GM18511 (cell line): Measurements from ENCODE around the gene AHDC1.
"Not testable (repeated sequence)": the region's sequence is repeated elsewhere in the genome, so short reads cannot be mapped to it uniquely, and the experiment has no call there.

Experiments used
- ATAC-seq: cut with Tn5 transposase; IDR thresholded peaks from one replicate; pipeline ENCODE4 v1.9.1; 2021; ENCODE audit warnings: mild to moderate bottlenecking, moderate library complexity; ENCODE audit not compliant: unreplicated experiment

The AHDC1 gene, protein sequence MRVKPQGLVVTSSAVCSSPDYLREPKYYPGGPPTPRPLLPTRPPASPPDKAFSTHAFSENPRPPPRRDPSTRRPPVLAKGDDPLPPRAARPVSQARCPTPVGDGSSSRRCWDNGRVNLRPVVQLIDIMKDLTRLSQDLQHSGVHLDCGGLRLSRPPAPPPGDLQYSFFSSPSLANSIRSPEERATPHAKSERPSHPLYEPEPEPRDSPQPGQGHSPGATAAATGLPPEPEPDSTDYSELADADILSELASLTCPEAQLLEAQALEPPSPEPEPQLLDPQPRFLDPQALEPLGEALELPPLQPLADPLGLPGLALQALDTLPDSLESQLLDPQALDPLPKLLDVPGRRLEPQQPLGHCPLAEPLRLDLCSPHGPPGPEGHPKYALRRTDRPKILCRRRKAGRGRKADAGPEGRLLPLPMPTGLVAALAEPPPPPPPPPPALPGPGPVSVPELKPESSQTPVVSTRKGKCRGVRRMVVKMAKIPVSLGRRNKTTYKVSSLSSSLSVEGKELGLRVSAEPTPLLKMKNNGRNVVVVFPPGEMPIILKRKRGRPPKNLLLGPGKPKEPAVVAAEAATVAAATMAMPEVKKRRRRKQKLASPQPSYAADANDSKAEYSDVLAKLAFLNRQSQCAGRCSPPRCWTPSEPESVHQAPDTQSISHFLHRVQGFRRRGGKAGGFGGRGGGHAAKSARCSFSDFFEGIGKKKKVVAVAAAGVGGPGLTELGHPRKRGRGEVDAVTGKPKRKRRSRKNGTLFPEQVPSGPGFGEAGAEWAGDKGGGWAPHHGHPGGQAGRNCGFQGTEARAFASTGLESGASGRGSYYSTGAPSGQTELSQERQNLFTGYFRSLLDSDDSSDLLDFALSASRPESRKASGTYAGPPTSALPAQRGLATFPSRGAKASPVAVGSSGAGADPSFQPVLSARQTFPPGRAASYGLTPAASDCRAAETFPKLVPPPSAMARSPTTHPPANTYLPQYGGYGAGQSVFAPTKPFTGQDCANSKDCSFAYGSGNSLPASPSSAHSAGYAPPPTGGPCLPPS (N-terminal part only)

DNA sequence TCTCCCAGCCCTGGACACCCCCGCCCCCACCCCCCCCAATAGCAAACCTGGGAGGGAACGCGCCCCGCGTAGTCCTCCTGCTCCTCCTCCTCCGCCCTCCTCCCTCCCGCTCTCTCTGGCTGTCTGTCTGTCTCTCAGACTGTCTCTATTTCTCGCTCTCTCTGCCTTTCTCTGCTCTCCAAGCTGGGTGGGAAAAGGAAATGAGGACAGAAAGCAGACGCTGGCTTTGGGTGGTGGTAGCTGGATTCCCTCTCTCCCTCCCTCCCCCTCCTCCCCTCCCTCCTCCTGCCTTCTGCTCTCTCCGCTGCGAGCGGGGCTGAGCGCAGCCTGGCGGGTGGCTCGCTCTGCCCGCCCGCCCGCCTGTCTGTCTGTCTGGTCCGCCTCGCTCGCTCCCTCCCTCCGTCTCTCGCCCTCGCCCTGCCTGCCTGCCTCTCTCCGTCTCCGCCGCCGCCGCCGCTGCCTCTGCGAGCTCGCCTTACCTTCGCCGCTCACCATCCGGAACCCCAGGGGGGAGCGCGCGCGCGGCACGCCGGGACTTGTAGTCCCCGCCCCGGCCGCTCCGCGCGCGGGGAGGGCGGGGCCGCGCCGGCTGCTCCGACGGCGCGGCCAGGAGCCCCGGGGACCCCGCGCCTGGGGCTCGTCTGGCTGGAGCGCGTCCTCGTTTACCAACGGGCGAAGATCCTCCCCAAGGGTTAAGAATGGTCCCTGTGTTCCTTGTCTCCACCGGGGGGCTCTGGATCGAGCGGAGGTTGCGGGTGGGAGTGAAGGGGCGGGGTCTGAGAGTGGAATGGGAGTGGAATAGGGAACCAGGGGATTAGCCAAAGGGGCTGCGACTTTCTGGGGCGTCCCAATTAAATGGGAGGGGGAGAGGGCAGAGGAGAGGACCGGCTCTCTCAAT, at the start of gene AHDC1:
Gene AHDC1 (minus strand): TSS at position 464 of the 898 bp plus-strand sequence. CDS start 52,029 bp downstream, outside the sequence.
- no peak for ATAC-seq

DNA sequence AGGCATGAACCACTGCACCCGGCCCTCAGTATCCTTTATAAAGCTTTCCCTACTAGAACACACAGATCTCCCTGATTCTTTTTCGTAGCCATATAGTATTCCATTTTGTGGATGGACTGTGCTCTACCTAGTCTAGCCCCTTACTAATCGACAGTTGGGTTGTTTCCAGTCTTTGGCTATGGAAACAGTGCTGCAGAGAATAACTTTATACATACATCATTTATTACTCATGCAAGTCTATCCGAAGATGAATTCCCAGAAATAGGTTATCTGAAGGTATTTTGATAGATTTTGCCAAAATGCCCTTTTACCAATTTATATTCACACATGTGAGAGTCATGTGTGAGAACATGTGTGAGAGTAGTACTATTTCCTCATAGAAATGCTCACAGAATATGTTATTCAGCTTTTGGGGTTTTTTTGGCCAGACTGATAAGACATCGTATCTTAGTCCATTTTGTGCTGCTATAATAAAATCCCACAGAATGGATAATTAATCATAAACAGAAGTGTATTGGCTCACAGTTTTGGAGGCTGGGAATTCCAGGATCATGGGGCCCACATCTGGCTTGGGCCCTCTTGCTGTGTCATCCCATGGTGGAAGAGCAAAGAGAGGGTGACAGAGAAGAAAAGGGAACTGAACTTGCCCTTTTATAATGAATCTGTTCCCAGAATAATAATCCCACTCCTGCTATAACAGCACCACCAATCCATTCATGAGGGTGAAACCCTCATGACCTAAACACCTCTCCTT, 48.3 kb upstream of the AHDC1 start:
- ATAC-seq = no peak

DNA sequence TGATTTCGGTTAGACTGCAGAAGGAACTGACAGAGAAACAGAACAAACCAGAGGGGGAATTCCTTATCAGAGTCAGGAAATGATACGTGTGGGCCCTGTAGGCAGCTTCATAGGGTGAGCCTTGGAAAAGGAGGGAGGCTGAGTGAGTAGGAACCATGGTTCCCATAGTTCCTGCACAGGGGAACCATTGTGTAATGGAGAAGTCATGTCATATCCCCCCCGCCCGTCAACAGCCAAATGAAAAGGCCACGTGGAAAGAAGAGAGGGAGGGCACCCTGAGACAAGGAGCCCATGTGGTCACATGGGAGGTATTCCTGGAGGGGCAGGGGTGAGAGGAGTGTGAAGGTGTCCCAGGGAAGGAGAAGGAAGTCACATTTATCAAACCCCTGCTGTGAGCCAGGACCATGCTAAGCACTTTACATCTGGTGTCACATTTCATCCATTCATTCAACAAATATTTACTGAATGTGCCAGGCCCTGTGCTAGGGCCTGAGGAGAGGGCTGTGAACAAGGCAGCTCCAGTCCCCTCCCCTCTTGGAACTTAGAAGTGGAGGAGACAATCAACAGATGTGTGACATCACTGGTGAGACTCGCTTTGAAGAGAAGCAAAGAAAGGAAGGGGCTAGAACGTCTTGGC, 46.7 kb upstream of the AHDC1 start:
- no peak for ATAC-seq

DNA sequence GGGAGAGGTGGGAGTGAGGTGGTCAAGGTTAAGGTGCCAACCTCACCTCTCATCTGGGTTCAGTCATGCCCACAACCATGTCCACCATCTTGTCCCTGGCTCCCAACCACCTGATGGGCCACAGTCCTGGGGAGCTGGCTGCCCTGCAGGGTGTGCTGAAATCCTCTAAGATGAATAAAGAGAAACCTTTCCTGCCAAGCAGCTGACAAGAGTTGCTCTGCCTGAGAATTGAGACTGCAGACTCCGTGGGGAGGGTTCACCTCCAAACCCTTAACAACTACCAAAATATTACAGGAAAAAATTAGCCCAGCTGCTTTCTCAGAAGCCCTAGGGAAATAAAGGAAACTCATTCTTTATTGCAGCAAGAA, 46.2 kb upstream of the AHDC1 start:
- ATAC-seq = no peak

DNA sequence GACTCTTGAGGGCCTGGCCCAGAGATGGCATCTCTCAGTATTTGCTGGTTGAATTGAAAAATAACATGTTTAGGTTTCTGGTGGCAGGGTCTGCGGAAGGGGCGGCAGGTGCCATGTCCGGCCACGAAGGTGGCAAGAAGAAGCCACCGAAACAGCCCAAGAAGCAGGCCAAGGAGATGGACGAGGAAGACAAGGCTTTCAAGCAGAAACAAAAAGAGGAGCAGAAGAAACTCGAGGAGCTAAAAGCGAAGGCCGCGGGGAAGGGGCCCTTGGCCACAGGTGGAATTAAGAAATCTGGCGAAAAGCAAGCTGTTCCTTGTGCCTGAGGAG, 45.3 kb upstream of the AHDC1 start:
- ATAC-seq = no peak

DNA sequence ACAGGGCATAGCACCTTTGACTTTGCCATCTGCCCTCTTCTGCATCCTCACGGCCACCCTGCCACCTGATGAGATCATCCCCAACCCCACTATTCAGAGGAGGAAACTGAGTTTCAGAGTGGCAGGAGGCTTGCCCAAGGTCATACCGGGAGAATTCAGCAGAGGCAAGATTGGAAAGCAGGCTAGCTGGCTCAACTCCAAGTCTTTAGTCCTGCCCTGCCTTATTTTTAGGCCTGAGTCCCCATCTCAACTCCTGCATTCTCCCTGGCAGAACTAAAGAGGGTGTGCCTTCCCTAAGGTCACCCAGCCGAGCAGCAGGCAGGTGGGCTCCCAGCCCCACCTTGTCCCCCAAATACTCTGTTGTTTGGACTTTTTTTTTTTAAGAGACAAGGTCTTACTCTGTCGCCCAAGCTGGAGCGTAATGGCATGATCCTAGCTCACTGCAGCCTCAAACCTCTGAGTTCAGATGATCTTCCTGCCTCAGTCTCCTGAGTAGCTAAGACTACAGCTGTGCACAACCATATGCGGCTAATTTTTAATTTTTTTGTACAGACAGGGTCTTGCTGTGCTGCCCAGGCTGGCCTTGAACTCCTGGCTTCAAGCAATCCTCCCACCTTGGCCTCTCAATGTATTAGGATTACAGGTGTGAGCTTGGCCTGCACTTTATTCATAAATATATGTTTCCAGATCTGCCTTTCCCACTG, 44.8 kb upstream of the AHDC1 start:
- no peak for ATAC-seq

DNA sequence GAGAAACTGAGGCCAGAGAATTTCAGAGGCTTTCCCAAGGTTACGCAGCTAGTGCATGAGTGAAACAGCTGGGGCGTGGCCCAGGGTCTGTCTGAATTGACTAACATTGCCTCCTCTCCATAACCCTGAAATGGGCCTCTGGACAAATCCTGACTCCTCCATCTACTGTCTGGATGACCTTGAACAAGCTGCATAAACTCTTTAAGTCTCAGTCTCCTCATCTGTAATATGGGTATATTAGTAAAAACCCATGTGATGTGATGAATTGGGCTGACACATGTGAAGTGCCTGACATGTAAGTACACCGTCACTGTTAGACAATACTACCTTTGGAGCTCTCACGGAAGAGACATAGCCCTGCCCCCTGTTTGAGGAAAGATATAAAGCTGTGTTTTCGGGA, 43.4 kb upstream of the AHDC1 start:
- no peak for ATAC-seq

DNA sequence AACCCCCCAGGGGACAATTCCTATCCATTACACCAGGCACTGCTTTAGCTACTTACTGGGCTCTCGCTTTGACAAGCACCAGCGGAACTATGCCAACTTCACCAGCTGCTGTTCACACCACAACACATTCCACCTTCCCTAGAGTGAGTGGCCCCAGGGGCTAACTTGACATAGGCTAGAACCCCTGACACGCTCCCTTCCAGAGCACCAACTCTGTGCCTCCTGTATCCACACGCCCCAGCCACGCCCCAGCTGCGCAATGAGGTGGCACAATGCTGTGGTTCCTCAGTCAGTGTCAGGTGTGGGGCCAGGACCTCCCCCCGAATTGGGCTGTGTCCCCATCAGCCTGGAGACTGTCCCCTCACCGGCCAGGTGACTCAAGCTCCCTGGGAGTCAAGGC, 42.7 kb upstream of the AHDC1 start:
- no peak for ATAC-seq

DNA sequence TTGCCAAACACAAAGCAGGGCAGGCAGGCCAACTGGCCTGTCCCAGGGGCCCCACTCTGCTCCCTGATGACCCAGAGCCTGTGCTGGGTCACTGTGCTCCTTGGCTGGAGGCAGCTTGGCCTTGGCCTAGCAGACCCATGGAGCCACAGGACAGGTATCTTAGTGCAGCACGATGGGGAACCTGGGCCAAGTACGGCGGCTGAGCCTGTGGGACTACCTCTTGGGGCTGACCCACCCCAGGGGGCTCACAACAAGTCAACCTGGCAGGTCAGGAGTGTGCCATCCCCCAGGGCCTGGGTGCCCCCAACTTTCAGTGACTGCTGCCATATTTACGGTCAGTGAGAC, 41.1 kb upstream of the AHDC1 start:
- no peak for ATAC-seq

DNA sequence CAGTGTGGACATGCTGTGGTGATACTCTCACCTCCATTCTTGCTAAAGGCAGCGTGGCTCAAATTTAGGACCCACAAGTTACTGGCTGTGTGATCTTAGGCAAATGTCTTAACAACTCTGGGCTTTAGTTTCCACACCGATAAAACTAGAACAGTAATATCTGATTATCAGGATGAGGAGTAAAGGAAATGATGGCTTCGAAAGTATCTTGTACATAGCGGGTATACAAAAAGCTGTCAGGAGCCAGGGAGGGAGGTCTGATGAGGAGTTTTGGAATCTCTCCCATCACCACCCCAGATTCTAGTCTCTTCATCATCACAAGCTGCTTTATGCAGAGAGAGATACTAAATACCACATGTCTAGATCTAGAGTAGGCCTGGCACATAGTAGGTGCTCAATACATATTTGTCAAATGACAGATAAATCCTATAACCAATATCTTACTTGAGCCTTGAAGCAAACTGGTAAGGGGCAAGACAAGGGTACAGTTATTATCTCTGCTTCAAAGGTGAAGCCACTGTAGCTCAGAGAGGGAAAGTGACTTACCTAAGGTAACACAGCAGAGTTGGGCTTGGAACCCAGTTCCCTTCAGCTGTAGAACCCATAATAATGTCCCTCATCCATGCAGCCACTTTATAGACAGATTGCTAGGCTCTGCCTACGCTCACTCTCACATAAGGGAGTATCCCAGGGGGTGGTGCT, 40.6 kb upstream of the AHDC1 start:
- ATAC-seq = no peak

DNA sequence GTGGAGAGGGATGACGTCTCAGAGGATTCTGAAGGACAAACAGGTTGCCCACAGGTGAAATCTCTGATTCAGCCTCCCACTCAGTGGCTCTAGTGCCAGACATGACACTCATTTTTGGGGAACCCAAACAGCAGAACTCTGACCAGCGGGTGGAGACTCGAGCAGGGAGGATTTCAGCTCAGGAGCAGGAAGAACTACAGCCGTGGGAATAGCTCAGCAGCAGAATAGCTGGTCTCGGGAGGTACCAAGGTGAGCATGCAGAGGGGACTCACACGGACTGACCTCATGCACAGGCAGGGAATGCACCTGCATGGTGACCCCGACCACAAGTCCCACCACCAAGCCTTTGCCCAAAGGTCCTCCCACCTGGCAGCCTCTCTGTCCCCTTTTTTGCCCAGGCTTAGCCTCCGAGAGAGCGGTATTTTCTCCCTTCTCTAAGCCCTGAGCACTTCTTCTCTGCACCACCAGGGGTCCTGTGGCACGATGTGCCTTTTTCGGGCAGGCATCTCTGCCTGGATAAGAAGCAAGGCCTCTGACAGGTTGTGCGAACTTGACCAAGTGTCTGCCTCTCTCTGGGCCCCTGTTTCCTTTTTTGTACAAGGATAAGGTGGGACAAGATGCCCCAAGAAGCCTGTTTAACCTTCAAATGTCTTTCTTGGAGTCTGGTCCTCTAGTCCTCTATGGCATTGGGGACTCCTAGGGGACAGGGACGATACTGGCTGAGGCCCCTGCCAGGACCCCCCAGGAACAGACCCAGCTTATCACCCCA, 39.8 kb upstream of the AHDC1 start:
- no peak for ATAC-seq

DNA sequence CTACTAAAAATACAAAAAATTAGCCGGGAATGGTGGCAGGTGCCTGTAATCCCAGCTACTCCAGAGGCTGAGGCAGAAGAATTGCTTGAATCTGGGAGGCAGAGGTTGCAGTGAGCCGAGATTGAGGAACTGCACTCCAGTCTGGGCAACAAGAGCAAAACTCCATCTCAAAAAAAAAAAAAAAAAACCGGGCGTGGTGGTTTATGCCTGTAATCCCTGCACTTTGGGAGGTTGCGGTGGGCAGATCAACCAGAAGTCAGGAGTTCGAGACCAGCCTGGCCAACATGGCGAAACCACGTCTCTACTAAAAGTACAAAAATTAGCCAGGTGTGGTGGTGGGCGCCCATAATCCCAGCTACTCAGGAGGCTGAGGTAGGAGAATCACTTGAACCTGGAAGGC, 36.6 kb upstream of the AHDC1 start:
- ATAC-seq = not testable (repeated sequence)

DNA sequence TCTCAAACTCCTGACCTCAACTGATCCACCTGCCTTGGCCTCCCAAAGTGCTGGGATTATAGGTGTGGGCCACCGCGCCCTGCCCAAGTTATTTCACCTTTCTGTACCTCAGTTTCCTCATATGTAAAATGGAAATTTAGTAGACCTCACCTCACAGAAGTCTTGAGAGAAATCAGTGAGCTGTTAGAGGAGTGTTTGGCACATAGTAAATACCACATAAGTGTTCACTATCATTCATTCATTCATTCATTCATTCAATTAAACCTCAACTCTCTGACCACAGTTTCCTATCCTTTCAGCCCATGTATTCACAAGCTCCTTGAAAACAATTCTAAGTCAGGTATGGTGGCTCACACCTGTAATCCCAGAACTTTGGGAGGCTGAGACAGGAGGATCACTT, 34.9 kb upstream of the AHDC1 start:
- ATAC-seq = no peak

DNA sequence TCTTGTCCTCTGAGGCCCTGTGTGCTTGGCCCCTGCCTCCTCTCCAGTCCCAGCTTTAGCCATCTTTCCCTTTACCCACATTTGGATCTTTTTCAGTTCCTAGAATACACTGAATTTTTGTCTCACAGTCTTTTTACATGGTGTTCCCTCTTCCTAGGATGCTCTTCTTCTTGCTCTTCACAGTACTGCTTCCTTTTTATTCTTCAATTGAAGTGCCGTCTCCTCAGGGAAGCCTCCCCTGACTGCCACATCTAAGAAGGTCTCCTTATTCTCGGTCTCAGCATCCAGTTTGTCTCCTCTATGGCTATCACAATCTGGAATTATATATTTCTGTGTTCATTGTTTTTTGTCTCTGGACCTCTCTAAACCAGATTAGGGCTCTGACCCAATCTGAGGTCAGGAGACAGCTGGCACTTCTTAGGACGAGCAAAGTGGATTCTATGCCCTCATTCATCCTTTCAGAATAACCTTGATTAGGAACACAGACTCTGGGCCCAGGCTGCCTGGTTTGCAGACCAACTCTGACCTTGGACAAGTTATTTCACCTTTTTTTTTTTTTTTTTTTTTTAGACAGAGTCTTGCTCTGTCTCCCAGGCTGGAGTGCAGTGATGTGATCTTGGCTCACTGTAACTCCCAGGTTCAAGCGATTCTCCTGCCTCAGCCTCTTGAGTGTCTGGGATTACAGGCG, 34.2 kb upstream of the AHDC1 start:
- no peak for ATAC-seq

DNA sequence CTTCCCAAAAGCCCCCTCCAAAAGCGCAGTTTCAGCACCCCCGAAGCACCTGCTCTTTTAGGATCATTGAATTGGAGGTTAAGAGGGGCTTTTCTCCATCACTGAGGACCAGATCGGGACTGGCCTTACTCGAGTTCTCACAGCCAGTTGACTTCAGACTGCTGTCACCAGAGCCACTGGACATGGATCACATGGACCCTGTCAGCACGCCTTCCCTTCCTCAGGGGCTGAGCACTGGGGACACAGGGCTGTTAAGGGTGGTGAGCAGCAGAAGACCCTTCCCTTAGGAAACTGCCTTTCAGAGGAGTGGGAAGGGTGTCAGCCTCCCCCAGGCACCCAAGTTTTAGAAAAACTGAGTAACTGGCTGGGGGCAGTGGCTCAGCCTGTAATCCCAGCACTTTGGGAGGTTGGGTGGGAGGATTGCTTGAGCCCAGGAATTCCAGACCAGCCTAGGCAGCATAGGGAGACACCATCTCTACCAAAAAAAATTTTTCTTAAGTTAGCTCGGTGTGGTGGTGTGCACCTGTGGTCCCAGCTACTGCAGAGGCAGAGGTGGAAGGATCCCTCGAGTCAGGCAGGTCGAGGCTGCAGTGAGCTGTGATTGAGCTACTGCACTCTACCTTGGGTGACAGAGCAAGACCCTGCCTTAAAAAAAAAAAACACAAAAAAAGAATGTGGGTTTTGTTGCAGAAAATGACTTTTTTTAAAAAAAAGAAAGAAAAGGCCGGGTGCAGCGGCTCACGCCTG, 31.6 kb upstream of the AHDC1 start:
- ATAC-seq = no peak

DNA sequence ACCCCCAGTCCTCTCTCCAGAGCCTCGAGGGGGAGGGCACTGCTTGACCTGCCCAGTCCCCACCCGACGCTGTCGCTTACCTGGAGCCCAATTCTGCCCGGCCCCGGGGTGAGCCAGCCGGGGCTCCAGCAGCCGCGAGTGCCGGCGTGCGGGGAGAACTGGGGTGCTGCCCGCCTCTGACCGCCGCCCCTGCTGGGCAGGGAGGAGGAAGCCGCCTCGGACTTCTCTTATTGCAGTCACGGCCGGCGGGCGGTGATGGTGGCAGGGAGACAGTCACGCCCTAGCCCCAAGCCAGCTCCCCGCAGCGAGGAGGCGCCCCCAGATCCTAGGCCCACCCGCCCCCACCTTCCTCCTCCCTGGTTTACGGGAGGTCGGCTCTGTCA, 31.0 kb upstream of the AHDC1 start, which contains the start of gene FGR:
Gene FGR (minus strand): TSS at position 201 of the 383 bp plus-strand sequence. CDS start 11,269 bp downstream, outside the sequence.
- no peak for ATAC-seq
